ENCODE data around the gene C10orf67.
"Not testable (repeated sequence)": the region's sequence is repeated elsewhere in the genome, so short reads cannot be mapped to it uniquely, and the experiment has no call there.

Gene C10orf67

DNA sequence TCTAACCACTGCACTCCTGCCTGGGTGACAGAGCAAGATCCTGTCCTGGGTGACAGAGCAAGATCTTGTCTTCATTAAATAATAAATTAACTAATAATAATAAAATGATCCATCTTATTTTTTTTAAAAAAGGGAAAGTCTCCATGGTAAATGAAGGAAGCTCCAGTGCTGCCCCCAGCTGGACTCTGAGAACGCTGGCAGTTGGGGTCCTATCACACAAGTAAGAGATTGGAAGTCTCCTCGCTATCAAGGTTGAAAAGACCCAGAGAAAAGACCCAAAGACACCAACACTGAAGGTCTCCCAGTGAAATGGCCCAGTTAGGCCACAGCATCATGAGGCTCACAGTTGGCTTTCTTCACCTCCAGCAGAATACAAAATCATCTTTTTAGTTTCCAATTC, 13.8 kb upstream of the C10orf67 start:
- Histone ChIP-seq H3K36me3 (no peaks in the 10 kb centered on the region), H3K9me3 (no peaks in the 10 kb centered on the region), H3K27me3 (no peaks in the 10 kb centered on the region), H3K4me3 (ENCODE audit: low read depth, low read length) (no peak overlapping the region), H3K4me1 (no peaks in the 10 kb centered on the region)
- TF ChIP-seq, protein P1, sequence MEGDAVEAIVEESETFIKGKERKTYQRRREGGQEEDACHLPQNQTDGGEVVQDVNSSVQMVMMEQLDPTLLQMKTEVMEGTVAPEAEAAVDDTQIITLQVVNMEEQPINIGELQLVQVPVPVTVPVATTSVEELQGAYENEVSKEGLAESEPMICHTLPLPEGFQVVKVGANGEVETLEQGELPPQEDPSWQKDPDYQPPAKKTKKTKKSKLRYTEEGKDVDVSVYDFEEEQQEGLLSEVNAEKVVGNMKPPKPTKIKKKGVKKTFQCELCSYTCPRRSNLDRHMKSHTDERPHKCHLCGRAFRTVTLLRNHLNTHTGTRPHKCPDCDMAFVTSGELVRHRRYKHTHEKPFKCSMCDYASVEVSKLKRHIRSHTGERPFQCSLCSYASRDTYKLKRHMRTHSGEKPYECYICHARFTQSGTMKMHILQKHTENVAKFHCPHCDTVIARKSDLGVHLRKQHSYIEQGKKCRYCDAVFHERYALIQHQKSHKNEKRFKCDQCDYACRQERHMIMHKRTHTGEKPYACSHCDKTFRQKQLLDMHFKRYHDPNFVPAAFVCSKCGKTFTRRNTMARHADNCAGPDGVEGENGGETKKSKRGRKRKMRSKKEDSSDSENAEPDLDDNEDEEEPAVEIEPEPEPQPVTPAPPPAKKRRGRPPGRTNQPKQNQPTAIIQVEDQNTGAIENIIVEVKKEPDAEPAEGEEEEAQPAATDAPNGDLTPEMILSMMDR (IDR thresholded peaks at IDR 0.05; ENCODE audit: low read depth, low read length) = no peak
- no peak for DNase-seq

DNA sequence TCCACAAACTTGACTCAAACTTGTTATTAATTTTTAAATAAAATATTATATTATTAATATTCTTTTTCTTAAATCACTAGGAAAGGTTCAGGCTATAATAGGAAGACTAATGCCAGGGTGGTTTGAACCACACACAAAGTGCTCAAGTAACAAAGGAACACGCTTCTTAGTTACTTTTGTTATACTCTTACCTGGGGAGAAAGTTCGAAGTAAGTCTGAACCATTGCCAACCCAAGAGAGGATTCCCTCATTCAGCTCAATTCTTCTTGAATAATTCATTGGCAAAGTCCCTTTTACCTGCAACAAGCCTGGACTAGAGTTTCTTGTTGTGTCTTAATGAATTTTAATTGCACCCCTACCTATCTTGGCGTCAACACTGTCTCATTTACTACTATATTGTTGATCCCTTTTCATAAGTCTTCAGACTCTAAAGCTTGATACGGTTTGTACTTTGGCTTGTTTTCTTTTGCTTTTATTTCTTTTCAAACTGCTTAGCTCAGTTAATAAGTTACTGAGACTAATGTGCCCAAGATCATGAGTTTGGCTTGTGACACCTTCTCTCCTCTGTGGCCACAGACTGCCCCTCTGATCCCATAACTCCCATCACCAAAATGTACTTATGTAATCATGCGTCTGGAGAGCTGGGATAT, 10.2 kb upstream of the C10orf67 start:
- TF ChIP-seq, protein P1 (IDR thresholded peaks at IDR 0.05; ENCODE audit: low read depth, low read length) = no peak
- DNase-seq = no peak
- no peaks in the 10 kb centered on the region for H3K9me3 ChIP-seq
- no peaks in the 10 kb centered on the region for H3K27me3 ChIP-seq
- no peaks in the 10 kb centered on the region for H3K36me3 ChIP-seq
- no peaks in the 10 kb centered on the region for H3K4me1 ChIP-seq
- H3K4me3 ChIP-seq (ENCODE audit: low read depth, low read length) = no peak overlapping the region

DNA sequence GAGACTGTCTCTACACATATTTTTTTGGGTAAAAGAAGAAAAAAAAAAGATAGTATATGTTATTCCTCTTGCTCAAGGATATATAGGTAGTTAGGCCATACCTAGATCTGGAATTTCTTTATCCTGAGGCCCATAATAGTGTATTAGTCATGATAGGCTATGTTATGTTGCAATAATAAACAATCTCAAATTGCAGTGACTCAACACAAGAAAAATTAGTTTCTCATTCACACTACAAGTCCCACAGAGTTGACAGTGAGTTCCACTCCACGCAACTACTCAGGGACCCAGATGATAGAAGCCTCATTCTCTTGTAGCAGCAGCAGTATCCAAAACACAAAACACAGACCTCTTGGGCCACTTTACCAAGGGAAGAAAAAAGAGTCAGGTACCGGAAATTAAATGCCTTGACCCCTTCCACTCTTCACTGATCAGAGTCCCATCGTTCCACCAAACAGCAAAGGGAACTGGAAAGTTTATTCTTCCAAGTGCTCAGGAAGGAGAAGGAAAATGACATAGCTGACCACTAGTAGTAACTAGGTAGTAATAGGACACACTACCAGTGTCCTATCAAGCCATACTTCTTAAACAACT, 7.4 kb upstream of the C10orf67 start:
- no peak overlapping the region for H3K4me3 ChIP-seq (ENCODE audit: low read depth, low read length)
- DNase-seq = no peak
- TF ChIP-seq, protein P1 (IDR thresholded peaks at IDR 0.05; ENCODE audit: low read depth, low read length) = no peak

DNA sequence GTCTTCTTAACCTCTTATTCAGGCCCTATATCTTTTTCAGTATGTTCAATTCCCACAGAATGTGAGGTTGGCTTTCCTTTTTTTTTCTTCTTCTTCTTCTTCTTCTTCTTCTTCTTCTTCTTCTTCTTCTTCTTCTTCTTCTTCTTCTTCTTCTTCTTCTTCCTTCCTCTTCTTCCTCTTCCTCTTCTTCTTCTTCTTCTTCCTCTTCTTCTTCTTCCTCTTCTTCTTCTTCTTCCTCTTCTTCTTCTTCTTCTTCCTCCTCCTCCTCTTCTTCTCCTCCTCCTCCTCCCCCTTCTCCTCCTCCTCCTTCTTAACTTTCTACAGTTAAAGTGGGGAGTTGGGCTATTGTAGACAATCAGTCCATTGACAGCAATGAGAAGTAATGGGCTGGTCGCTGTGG, 6.1 kb upstream of the C10orf67 start:
- H3K27me3 ChIP-seq; DNase-seq; H3K9me3 ChIP-seq; H3K4me3 ChIP-seq (ENCODE audit: low read depth, low read length); H3K4me1 ChIP-seq; H3K36me3 ChIP-seq: not testable (repeated sequence)

More for the DNA sequence above, 7.4 kb upstream of the C10orf67 start:
- Histone ChIP-seq H3K27me3 (no peaks in the 10 kb centered on the region), H3K4me1 (no peaks in the 10 kb centered on the region), H3K36me3 (no peaks in the 10 kb centered on the region), H3K9me3 (no peaks in the 10 kb centered on the region)

DNA sequence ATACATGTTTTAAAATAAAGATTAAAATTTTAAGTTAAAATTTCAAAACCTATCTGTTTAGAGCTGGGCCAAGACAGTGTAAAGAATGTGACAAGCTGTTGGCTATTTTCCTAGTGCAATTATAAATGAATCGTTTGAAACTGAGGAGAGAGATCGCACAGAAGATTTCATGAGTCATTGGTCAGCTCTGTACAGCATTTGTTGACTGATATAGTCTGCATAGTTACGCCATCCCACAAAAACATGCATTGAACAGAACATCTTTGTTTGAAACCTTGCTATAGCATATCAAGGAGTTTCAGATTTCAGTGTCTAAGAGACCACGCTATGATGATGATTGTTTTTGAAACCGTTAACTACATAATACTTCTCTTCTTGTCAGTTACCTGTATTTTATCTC, 1.3 kb upstream of the C10orf67 start:
- no peak for DNase-seq
- peaks cover 9% of the 10 kb centered on the region; the same call in 1 of the 2 replicates for H3K27me3 ChIP-seq
- TF ChIP-seq, protein P1 (IDR thresholded peaks at IDR 0.05; ENCODE audit: low read depth, low read length) = no peak
- no peaks in the 10 kb centered on the region for H3K4me1 ChIP-seq
- H3K36me3 ChIP-seq = no peaks in the 10 kb centered on the region
- H3K4me3 ChIP-seq (ENCODE audit: low read depth, low read length) = no peak overlapping the region
- H3K9me3 ChIP-seq = no peaks in the 10 kb centered on the region

DNA sequence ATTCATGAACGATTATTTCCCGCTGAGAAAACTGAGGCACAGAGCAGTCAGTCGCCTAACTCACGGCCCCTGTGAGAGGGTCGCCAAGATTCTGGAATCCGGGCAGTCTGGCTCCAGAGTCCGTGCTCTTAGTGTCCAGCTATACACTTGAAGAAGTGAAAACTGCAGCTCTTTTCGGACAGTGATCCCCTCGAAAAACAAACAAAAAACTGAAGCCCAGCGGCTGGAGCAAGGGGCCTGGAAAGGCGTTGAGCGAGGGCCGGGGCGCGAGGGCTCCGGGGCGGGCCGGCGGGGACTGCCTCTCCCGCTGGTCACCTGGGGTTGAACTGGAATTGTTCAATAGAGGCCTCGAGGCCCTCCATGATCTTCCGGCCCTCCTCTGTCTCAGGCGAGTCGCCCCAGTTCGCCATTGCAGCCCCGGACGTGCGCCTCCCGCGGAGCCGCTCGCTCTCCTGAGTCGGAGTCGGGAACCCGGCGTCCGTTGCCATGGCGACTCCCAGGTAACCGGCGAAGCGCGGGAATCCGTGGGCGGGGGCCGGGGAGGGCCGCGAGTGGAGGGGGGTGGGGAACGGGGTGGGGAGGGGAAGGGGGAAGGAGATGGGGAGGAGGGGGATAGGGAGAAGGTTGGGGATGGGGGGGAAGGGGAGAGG, 881 bp downstream of the C10orf67 start:
- Histone ChIP-seq H3K36me3 (no peaks in the 10 kb centered on the region), H3K4me1 (no peaks in the 10 kb centered on the region), H3K9me3 (no peaks in the 10 kb centered on the region), H3K27me3 (peaks cover 9% of the 10 kb centered on the region; the same call in 1 of the 2 replicates), H3K4me3 (ENCODE audit: low read depth, low read length) (no peak overlapping the region)
- TF ChIP-seq, protein P1 (IDR thresholded peaks at IDR 0.05; ENCODE audit: low read depth, low read length) = no peak
- peak; percentile 11 for DNase-seq

All from BE2C (cell line).